ENCODE data around the gene TBR1.

The TBR1 gene

DNA sequence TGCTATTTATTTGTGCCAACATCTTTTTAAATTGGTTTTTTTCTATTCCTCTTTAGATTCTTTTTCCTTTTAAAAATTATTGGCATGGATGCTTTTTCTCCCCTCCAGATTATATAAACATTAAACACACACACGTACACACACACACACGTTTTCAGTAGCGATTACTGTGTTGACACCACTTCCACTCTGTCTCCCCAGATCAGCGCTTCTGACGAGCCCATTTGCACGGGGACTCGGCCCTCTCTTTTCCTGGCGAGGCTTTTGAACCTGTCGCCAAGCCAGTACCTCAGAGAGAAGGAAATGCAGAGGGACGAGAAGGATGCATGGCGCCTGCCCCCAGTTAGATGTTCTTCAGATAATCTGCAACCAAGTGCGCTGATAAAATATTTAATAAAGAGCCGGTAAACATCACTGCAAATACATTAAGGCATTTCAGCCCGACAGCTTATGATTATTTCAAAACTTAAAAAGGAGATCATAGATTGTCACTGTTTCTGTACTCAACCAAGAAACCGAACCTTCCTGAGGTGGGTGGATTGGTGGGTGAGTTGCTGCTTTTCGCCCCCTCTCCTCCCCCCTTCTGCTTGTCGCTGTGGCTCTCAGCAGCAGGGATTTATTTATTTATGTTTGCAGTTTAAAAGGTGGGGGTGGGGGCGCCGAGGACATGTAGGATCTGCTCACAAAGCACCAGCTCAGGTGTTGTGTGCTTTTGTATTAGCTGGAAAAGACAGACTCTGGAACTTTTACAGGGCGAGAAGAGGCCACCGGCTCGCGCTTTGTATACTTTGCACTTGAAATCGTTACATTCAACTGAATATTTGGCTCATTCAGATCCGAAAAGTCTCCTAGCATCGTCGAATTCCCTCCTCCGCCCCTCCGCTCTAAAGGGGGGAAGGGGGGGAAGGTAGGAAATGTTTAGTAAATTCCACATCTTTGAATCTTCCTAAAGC is 787 bp upstream of the TBR1 start:
- DNase-seq: peak in 1 of 2 experiments; percentile 55

DNA sequence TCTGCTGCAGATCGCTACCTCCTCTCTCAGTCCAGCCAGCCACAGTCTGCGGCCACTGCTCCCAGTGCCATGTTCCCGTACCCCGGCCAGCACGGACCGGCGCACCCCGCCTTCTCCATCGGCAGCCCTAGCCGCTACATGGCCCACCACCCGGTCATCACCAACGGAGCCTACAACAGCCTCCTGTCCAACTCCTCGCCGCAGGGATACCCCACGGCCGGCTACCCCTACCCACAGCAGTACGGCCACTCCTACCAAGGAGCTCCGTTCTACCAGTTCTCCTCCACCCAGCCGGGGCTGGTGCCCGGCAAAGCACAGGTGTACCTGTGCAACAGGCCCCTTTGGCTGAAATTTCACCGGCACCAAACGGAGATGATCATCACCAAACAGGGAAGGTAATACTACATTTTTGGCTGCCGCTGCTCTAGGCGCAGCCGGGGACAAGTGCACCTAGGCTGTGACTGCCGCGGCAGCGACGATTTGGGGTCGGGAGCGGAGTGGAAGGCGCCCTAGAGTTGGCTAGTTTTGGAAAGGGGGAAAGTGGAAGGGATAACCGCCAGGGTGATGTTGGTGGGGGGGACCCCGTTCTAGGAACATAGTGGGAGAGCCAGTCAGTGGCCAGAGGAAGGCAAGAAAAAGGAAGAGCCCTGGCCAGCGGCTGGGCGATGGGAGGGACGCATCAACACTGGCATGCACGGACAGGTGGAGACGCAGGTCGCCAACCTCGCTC is 776 bp downstream of the TBR1 start:
- DNase-seq: peak in 1 of 2 experiments; percentile 12

DNA sequence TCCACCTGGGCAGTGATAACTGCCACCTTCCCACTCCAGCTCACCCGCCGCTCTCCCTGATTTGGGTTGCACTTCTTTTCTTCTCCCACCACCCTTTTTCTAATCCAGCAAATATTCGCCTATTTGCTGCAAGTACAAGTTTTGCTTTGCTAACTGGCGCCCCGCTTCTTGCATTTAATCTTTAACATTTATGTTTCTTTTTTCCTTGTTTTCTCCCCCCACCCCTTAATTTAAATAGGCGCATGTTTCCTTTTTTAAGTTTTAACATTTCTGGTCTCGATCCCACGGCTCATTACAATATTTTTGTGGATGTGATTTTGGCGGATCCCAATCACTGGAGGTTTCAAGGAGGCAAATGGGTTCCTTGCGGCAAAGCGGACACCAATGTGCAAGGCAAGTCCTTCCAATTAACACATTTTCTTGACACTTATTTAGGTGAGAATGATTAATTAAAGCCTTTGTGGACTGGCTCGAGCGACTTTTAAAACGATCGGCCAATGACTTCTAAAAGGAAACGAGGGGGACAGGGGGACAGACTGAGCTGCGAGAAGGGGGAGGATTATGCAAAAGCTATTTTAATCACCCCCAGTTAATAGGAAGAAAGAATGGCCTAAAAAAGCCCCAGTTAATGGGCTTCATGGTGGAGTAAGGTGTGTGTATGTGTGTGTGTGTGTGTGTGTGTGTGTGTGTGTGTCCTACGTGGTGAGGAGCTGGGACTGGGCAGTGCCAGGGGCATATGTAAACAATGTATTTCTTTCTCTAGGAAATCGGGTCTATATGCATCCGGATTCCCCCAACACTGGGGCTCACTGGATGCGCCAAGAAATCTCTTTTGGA is 1.6 kb downstream of the TBR1 start:
- DNase-seq: no peak

DNA sequence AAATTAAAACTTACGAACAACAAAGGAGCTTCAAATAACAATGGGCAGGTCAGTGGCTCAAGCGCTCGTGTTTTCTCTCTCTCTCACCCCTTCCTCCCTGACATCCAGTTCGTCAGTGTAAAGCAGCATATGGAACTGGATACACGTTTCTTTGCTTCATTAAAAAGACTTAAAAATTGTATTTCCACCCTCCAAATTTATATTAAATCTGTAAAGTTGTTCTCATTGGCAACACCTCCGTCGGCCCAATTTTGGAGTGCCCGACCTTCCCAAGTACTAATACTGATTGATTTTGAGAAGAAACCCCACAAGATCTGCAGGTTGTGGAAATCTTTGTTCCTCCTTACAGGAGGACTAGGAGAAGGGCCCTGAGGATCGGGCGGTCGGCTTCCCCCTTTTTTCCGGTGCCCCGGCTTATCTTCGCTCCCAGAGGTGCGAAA is 2.2 kb downstream of the TBR1 start:
- DNase-seq: no peak

DNA sequence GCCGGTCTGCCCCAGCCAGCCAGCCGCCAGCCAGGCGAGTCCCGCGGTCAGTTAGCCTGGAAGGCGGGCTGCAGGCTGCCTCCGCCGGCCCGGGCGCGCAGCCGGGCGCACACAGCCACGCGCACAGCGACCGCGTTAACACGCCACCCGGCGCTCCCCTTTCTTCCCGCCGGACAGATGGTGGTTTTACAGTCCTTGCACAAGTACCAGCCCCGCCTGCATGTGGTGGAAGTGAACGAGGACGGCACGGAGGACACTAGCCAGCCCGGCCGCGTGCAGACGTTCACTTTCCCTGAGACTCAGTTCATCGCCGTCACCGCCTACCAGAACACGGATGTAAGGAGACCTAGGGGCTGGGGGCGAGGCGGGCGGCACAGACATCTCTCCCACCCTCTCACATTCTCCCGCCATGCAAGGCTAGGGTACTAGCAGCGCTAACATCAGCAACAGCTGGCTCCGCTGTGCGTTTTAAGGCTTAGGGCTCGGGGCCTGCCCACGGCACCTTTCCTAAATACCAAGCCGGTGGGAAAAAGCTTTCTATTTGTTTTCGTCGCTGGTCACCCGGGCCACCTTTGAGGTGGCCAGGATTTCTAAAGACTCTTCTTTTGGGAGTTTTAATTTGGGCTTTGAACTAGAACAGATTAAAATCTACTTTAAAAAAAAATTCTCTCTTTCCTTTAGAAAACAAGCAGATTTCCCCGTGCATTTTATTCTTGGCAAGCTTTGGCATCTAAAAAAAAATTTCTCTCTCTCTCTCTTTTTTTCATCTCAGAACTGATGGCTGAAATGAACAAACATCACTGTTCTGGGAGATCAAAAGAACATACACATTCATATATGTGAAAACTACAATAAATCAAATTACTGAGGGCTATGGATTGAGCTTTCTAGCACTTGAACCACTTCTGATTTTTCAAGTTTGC is 2.9 kb downstream of the TBR1 start:
- DNase-seq: no peak

DNA sequence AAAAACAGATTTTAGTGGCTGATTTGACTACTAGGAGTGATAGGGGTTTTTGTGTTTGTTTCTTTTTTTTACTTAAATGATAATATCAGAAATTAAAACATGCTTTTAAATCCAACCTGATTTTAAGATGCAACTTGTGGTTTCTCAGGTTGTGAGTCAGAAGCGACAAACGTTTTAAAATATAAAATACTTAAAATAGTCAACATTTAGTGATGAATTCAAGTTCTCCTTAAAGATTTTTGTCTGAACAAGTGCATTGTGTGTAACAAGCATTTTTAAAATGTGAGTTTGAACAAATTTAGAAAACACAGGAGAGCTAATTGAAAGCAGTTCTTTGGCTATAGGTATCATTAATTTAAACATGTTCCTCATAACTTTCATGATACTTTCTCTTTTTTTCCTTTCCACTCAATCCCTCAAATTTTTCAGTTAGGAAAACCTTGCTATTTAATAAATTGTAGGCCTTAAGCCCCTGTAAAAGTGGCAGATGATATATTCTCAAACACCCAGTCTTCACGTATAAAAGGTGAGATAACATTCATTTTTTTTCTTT is 3.6 kb downstream of the TBR1 start:
- no peak for DNase-seq

DNA sequence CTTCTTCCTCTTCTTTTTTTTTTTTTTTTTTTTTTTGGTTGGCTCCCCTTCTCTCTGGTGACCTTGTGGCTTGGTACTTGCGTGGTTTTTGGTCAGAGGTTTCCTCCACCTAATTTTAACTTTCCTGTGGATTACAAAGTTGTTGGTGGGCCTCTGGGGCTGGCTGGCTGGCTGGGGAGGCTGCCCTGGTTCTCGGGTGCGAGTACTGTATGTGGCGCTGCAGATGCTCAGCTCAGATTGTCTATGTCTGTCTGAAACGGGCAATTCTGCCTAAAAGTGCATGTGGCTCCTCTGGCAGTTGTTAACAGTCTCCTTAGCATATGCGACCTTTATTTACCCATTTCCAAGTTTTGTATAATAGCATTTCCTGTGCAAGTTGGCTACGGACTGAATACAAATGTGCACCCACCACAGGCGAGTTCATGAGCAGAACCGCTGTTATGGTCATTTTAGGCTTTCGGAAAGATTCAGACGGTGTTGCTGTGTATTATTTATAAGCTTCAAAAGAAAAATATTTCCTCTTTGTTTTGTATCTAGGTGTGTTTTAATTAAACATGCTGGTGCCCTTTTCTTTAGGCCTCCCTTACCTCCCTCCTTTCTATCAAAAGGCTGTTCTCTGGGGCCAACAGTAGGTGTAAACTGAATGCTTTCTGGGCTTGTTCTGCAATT is 4.4 kb downstream of the TBR1 start:
- DNase-seq: no peak

DNA sequence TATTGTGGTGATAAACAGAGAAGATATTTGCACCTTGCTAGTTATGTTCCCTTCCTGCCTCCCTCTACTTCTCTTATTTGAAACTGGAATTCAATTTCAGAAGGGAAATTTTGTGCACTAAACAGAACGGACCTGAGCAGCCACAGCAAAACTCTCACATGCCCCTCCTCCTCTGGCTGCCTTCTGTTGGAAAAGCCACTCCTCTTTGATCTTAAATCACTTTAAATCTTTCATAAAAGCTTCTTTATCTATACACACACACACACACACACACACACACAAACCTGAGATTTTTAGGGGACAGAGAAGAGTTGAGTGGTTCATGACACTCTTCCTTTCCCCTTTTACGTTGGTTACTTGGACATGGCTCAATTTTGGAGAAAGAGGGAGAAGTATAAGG is 5.6 kb downstream of the TBR1 start:
- DNase-seq: no peak

DNA sequence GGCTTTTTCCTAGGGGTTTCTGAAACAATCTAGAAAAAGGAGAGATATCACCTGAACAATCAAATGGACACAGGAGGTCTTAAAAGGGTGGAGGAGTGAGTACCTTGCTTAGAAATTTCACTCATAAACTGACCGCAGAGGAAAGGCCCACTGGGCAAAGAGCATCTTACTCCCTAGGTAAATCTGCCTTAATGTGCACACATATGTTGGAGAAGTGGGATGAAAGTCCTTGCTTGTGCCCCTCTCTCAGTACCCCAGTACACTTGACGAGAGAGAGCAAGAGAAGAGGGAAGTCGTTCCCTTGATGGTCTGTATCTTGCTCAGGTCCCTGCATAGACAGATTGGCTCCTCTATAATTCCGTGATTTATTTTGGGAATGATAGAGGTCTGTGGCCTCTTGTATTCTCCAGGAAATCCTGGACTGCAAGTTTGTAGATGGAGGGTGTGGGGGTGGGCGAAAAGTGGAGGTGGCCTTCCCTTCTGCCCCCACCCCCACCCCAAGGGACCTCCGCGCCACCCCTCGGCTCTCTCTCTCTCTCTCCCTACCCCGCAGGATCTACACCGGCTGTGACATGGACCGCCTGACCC is 6.8 kb downstream of the TBR1 start:
- DNase-seq: no peak

DNA sequence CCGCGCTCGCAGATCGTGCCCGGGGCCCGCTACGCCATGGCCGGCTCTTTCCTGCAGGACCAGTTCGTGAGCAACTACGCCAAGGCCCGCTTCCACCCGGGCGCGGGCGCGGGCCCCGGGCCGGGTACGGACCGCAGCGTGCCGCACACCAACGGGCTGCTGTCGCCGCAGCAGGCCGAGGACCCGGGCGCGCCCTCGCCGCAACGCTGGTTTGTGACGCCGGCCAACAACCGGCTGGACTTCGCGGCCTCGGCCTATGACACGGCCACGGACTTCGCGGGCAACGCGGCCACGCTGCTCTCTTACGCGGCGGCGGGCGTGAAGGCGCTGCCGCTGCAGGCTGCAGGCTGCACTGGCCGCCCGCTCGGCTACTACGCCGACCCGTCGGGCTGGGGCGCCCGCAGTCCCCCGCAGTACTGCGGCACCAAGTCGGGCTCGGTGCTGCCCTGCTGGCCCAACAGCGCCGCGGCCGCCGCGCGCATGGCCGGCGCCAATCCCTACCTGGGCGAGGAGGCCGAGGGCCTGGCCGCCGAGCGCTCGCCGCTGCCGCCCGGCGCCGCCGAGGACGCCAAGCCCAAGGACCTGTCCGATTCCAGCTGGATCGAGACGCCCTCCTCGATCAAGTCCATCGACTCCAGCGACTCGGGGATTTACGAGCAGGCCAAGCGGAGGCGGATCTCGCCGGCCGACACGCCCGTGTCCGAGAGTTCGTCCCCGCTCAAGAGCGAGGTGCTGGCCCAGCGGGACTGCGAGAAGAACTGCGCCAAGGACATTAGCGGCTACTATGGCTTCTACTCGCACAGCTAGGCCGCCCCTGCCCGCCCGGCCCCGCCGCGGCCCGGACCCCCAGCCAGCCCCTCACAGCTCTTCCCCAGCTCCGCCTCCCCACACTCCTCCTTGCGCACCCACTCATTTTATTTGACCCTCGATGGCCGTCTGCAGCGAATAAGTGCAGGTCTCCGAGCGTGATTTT is 7.6 kb downstream of the TBR1 start:
- no peak for DNase-seq

DNA sequence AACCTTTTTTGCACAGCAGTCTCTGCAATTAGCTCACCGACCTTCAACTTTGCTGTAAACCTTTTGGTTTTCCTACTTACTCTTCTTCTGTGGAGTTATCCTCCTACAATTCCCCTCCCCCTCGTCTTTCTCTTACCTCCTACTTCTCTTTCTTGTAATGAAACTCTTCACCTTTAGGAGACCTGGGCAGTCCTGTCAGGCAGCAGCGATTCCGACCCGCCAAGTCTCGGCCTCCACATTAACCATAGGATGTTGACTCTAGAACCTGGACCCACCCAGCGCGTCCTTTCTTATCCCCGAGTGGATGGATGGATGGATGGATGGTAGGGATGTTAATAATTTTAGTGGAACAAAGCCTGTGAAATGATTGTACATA is 8.3 kb downstream of the TBR1 start:
- DNase-seq: no peak

DNA sequence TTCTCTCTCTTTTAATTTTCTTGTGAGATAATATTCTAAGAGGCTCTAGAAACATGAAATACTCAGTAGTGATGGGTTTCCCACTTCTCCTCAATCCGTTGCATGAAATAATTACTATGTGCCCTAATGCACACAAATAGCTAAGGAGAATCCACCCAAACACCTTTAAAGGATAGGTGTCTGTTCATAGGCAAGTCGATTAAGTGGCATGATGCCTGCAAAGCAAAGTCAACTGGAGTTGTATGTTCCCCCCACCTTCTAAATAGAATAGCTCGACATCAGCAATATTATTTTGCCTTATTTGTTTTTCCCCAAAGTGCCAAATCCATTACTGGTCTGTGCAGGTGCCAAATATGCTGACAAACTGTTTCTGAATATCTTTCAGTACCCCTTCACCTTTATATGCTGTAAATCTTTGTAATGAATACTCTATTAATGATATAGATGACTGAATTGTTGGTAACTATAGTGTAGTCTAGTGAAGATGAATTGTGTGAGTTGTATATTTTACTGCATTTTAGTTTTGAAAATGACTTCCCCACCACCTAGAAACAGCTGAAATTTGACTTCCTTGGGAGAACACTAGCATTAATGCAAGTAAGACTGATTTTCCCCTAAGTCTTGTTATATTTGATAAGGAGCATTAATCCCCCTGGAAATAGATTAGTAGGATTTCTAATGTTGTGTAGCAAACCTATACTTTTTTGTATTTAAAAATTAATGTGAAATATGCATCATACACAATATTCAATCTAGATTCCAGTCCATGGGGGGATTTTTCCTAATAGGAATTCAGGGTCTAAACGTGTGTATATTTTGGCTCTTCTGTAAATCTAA is 9.0 kb downstream of the TBR1 start:
- DNase-seq: no peak

DNA sequence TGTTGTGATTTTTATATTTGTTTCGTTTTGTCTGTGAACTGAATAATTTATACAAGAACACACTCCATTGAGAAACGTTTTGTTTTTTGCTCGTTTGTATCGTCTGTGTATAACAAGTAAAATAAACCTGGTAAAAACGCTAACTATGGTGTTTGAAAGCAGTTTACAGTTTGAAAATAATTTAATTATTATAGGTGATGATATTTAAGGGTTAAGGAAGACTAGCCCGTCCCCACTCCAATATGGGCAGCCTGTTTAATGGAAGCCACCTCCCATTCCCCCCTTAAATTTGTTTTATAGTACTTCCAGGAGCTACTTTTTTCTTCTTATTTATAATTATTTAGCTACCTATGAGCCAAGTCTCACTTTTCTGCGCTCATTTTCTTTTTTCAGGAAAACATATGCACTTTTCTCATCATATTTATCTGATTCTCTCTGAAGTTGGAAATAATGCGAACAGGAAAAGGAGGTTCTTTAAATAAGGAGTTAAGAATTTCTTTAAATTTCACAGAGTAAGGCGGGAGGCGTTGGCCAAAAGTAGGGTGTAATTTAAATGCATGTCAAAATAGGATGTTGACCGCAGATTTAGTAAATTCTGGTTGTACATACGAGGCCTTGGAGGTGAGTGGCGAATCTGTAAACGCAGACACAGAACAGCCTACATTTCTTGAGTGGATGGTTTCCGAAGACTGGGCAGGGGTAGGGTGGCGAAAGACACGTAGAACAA is 9.8 kb downstream of the TBR1 start:
- DNase-seq: no peak

DNA sequence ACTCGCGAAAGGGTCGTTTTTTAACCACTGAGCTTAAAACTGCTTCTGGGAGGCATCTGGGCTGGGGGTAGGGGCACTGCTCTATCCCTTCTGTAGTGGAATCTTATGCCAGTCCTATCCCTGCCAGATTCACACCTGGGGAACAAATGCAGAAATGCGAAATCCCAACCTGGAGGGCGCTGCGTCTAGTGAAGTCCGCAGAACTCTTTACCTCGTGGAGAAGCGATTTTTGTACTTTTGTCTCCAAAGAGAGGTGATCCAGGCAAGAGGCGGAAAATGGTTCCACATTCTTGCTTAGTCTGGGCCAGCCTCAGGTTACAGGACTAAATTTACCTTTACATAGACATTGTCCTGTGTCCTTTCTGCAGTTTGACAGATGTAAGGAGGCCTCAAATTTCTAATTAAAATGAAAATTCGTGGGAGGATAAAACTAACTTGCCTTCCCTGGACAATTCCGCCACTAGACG is 10.4 kb downstream of the TBR1 start:
- DNase-seq: no peak

DNA sequence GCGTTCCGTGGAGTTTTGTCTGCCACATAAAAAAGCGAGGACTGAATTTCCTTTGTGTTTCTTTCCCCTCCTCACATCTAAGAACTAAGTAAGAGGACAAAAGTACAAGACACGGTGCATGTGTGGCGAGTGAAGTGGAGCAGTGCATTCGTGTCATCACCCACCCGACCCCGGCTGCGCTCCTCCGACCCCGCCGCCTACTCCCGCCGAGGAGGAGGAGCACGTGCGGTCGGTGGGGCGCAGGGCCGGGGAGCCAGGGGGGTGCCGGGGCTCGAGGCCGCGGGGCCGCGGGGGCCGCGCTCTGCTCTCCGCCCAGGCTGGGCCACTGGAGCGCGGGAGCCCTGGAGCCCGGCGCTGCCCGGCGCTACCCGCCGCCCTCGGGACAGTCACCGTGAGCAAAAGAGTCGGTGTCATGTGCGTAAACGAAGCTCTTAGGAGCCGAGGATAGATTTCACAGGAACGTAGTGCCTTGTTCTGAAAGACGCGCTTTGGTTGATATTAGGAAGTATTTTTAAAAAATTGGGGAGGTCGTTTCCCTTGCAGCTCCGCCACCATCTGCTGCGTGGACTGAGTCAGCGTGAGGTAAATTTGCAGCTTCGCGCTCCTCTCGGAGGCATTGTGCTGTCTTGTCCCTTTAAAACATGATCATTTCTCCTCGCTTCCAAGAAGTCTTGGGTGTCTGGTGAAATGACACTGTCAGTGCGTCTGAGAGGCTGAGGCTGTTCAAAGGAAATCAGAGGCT is 11.0 kb downstream of the TBR1 start:
- DNase-seq: no peak

DNA sequence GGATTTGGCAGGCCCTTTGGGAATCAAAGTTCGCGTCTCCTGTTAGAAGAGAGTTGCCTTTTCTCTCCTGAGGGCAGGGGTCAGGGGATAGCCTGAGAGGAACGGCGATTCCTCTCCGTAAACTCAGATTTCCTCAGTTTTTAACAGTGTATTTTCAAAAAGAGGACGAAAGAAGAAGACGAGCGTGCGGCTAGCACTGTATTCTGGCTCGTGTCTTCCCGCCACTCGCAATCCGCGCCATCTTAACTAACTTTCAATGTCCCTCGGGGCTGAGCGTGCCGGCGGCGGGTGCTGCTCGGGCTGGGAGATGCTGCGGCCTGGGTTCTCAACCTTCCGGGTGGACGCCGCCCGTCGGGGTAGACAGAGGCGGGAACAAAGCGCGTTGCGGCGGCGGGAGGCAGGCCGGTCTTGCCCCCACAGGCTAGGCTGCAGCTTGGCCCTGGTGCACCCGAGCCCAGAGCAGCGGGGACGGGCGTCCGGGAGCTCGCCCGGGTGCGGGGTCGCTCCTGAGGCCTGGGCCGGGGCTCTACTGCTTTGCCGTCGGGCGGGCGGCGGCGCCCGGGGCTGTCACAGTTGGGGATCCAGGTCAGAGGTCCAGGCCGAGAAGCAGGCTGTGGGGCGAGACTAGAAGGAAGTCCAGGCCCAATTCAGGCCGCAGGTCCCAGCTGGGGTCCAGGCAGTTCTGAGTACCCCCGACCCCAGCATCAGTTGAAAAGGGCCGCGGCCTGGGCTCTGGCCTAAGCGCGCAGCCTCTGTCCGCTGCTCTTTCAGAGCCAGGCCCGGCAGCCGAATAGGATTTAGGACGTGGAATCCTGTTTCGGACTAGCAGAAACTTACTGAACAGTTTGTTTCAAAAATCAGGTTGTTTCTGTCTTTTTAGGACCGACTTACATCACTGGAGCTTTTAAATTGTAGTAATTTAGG is 11.8 kb downstream of the TBR1 start:
- DNase-seq: no peak

Measured in NCI-H2081 (cell line).